ENCODE results near the gene CASS4. TPM values are rescaled to one million over a fixed set of nuclear protein-coding genes. Genes with fewer than 3 reads are reported as not detected.

The CASS4 gene
- total and polyA plus RNA-seq, 9 of the 15 experiments (the other 6 are each of a cell fraction or from before 2014, with no cell fraction given) = 8.1 to 53.8 (median 26.7) TPM

GRCh38 chr20:56422824-56423189, 10.7 kb downstream of the CASS4 start (continued):
- TF ChIP-seq SMARCC2 (IDR thresholded peaks at IDR 0.05; ENCODE audit: low read depth) (peak; percentile 32; the same call in 1 of the 2 replicates), CHD4 (IDR thresholded peaks at IDR 0.05; ENCODE audit: insufficient read depth, insufficient replicate concordance, low read depth, low read length, poor library complexity, severe bottlenecking) (no peak), CHD2 (IDR thresholded peaks at IDR 0.05; ENCODE audit: low read depth, low read length) (no peak), PRMT5 (CRISPR knock-in tag; IDR thresholded peaks at IDR 0.05) (no peak), XRCC5 (IDR thresholded peaks at IDR 0.05; ENCODE audit: low read depth, low read length) (no peak), SAFB (IDR thresholded peaks at IDR 0.05; ENCODE audit: borderline replicate concordance, low read depth, low read length) (no peak), ZC3H4 (CRISPR knock-in tag; IDR thresholded peaks at IDR 0.05; ENCODE audit: borderline replicate concordance) (no peak), NR2C2 (CRISPR knock-in tag; IDR thresholded peaks at IDR 0.05) (no peak), NR2C2 (tag; IDR thresholded peaks at IDR 0.05) (peak; percentile 71), ZNF212 (CRISPR knock-in tag; IDR thresholded peaks at IDR 0.05) (no peak), BRD4 (IDR thresholded peaks at IDR 0.05) (no peak), ZNF24 (IDR thresholded peaks at IDR 0.05) (no peak), SMAD3 (CRISPR knock-in tag; conservative IDR thresholded peaks at IDR 0.05) (no peak), BACH1 (tag; IDR thresholded peaks at IDR 0.05) (0 out of 2 replicates have a peak, but pooled peaks have one; percentile 13), SMAD4 (CRISPR knock-in tag; conservative IDR thresholded peaks at IDR 0.05) (no peak), FOXJ2 (tag; IDR thresholded peaks at IDR 0.05) (no peak), HIVEP1 (CRISPR knock-in tag; IDR thresholded peaks at IDR 0.05) (no peak), OTX1 (CRISPR knock-in tag; IDR thresholded peaks at IDR 0.05) (no peak), KDM1A (IDR thresholded peaks at IDR 0.05) (0 out of 4 replicates have a peak, but pooled peaks of 1 of the 2 experiments have one; percentile 5), ATF6 (CRISPR knock-in tag; IDR thresholded peaks at IDR 0.05) (0 out of 2 replicates have a peak, but pooled peaks have one; percentile 53)
- TF ChIP-seq, protein P1, sequence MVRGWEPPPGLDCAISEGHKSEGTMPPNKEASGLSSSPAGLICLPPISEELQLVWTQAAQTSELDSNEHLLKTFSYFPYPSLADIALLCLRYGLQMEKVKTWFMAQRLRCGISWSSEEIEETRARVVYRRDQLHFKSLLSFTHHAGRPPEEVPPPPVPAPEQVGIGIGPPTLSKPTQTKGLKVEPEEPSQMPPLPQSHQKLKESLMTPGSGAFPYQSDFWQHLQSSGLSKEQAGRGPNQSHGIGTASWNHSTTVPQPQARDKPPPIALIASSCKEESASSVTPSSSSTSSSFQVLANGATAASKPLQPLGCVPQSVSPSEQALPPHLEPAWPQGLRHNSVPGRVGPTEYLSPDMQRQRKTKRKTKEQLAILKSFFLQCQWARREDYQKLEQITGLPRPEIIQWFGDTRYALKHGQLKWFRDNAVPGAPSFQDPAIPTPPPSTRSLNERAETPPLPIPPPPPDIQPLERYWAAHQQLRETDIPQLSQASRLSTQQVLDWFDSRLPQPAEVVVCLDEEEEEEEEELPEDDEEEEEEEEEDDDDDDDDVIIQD (CRISPR knock-in tag; IDR thresholded peaks at IDR 0.05) = no peak
- TF ChIP-seq, protein P2, sequence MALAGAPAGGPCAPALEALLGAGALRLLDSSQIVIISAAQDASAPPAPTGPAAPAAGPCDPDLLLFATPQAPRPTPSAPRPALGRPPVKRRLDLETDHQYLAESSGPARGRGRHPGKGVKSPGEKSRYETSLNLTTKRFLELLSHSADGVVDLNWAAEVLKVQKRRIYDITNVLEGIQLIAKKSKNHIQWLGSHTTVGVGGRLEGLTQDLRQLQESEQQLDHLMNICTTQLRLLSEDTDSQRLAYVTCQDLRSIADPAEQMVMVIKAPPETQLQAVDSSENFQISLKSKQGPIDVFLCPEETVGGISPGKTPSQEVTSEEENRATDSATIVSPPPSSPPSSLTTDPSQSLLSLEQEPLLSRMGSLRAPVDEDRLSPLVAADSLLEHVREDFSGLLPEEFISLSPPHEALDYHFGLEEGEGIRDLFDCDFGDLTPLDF (CRISPR knock-in tag; IDR thresholded peaks at IDR 0.05) = no peak
- TF ChIP-seq, protein P3, sequence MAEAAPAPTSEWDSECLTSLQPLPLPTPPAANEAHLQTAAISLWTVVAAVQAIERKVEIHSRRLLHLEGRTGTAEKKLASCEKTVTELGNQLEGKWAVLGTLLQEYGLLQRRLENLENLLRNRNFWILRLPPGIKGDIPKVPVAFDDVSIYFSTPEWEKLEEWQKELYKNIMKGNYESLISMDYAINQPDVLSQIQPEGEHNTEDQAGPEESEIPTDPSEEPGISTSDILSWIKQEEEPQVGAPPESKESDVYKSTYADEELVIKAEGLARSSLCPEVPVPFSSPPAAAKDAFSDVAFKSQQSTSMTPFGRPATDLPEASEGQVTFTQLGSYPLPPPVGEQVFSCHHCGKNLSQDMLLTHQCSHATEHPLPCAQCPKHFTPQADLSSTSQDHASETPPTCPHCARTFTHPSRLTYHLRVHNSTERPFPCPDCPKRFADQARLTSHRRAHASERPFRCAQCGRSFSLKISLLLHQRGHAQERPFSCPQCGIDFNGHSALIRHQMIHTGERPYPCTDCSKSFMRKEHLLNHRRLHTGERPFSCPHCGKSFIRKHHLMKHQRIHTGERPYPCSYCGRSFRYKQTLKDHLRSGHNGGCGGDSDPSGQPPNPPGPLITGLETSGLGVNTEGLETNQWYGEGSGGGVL (CRISPR knock-in tag; IDR thresholded peaks at IDR 0.05) = no peak
